Left lung (tissue), 10 donors: ENCODE measurements around the gene NF2. TPM values are rescaled to one million over a fixed set of nuclear protein-coding genes. Genes with fewer than 3 reads are reported as not detected.
"Not testable (repeated sequence)": the region's sequence is repeated elsewhere in the genome, so short reads cannot be mapped to it uniquely, and the experiment has no call there.

Experiments used
- ATAC-seq: fragments of 200-7000 bp; cut with Tn5 transposase; one replicate; pipeline ENCODE4 v1.9.1; 2020; ENCODE audit warnings: moderate library complexity
- DNase-seq, 4 donors: peaks; one replicate each; pipeline ENCODE4 v3.0.0-alpha.2; 2013 to 2020
- H3K27ac ChIP-seq, 2 donors: fragments of 200-600 bp; sonication (generic) in 1 of 2; one replicate each; pipeline versions ENCODE4 v1.5.0 to v1.8.0; 2020 to 2021
- H3K27me3 ChIP-seq, 2 donors: fragments of 200-600 bp; sonication (generic) in 1 of 2; one replicate each; pipeline versions ENCODE4 v1.5.0 to v1.8.0; 2020 to 2021
- H3K36me3 ChIP-seq, 2 donors: fragments of 200-600 bp; sonication (generic) in 1 of 2; one replicate each; pipeline versions ENCODE4 v1.5.0 to v1.8.0; 2020 to 2021
- H3K4me1 ChIP-seq, 2 donors: fragments of 200-600 bp; one replicate each; pipeline ENCODE4 v1.8.0; 2021
- H3K4me3 ChIP-seq, 2 donors: fragments of 200-600 bp; sonication (generic) in 1 of 2; one replicate each; pipeline versions ENCODE4 v1.5.0 to v1.8.0; 2020 to 2021; ENCODE audit warnings: mild to moderate bottlenecking in 1 of 2
- H3K9me3 ChIP-seq, 2 donors: fragments of 200-600 bp; sonication (generic) in 1 of 2; one replicate each; pipeline versions ENCODE4 v1.5.0 to v1.8.0; 2020 to 2021
- CTCF ChIP-seq, 2 donors: fragments of 200-600 bp; sonication (generic) in 1 of 2; IDR thresholded peaks; one replicate each; pipeline versions ENCODE4 v1.5.0 to v1.8.0; 2021; ENCODE audit warnings: antibody characterized with exemption in 2 of 2
- intact Hi-C, 2 donors: fragments of 100-400 bp; cut with DNase I; formaldehyde crosslinking; loops; one replicate each; pipeline versions ENCODE4 v1.11.2 to v1.14.2; 2022
- polyA plus RNA-seq, 6 donors: library from polyadenylated mRNA; unstranded; fragments of 120-200 nt; gene quantifications; one replicate each; pipeline ENCODE4 v1.2.1, GENCODE V29; 2013; ENCODE audit not compliant: insufficient read length in 6 of 6
- total RNA-seq, 2 donors: library from RNA; stranded (reverse); fragmentation: NEBNext Ultra II Directional; extraction: Animal tissue kit (Norgen Biotek cat#: 25700); gene quantifications; one replicate each; pipeline ENCODE4 v1.2.1, GENCODE V29; 2021
- donor health status: DM: no; HTN: yes; CAD: no.
- donor health status: DM: no; HTN: no; CAD: no.

NF2 gene
- total and polyA plus RNA-seq, 8 donors: 20.1 to 65.3 (median 23.4) TPM

DNA sequence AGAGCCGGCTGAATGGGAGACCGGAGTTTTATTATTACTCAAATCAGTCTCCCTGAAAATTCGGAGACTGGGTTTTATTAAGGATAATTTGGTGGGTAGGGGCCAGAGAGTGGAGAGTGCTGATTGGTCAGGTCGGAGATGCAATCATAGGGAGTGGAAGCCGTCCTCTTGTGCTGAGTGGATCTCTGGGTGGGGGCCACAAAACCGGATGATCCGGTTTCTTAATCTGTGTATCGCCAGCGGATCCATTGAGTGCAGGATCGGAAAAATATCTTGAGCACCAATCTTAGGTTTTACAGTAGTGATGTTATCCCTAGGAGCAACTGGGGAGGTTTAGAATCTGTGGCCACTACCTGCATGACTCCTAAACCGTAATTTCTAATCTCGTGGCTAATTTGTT, 21.6 kb upstream of the NF2 start:
- intact Hi-C loops: no loop called here
- TF ChIP-seq CTCF (IDR thresholded peaks at IDR 0.05): no peak
- Histone ChIP-seq H3K4me3 (peak overlapping the region in 1 of 2 donors; percentile 60), H3K36me3 (no peaks in the 10 kb centered on the region), H3K27me3 (no peaks in the 10 kb centered on the region), H3K27ac (no peak overlapping the region), H3K4me1 (peaks cover 0 to 9% of the 10 kb centered on the region in 2 donors), H3K9me3 (no peaks in the 10 kb centered on the region)
- ATAC-seq: peak; percentile 56
- peak in 1 of 4 donors; percentile 40 for DNase-seq

DNA sequence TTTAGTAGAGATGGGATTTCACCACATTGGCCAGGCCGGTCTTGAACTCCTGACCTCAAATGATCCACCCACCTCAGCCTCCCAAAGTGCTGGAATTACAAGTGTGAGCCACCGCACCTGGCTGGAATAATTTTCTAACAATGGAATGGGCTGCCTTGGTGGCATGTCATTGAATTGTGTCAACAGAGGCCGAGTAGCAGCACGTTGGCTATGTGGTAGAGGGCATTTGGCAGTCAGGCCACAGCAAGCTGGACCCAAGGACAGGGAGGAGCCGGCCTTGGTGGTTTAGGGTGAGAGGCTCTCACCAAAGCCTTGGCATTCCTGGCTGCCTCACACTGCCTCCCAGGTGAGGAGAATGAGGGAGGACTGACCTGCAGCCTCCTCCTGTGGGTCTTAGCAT, 18.5 kb upstream of the NF2 start:
- intact Hi-C loops: no loop called here

DNA sequence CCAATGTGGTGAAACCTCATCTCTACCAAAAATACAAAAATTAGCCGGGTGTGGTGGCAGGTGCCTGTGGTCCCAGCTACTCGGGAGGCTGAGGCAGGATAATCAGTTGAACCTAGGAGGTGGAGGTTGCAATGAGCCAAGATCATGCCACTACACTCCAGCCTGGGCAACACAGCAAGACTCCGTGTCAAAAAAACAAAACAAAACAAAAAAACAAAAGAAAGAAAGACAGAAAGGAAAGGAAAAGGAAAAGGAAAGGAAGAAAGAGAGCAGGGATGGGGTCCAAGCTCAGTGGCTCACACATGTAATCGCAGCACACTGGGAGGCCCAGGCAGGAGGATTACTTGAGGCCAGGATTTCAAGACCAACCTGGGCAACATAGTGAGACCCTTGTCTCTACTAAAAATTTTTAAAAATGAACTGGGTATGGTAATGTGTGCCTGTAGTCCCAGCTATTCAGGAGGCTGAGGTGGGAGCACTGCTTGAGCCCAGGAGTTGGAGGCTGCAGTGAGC, 17.2 kb upstream of the NF2 start:
- H3K4me1 ChIP-seq, H3K27ac ChIP-seq, ATAC-seq, H3K27me3 ChIP-seq, H3K9me3 ChIP-seq, DNase-seq, H3K36me3 ChIP-seq, H3K4me3 ChIP-seq, intact Hi-C loops: not testable (repeated sequence)

More for the DNA sequence above, 18.5 kb upstream of the NF2 start:
- Histone ChIP-seq H3K4me1 (peaks cover 0 to 7% of the 10 kb centered on the region in 2 donors), H3K27me3 (no peaks in the 10 kb centered on the region), H3K4me3 (no peak overlapping the region), H3K27ac (no peak overlapping the region), H3K9me3 (no peaks in the 10 kb centered on the region), H3K36me3 (no peaks in the 10 kb centered on the region)
- ATAC-seq (no peak), DNase-seq (no peak)
- no peak for TF ChIP-seq CTCF (IDR thresholded peaks at IDR 0.05)

GRCh38 chr22:29587938-29588699, 15.3 kb upstream of the NF2 start:
- Histone ChIP-seq H3K4me1 (no peaks in the 10 kb centered on the region), H3K36me3 (no peaks in the 10 kb centered on the region), H3K4me3 (no peak overlapping the region), H3K9me3 (no peaks in the 10 kb centered on the region), H3K27me3 (no peaks in the 10 kb centered on the region), H3K27ac (no peak overlapping the region)
- no peak for DNase-seq
- no peak for TF ChIP-seq CTCF (IDR thresholded peaks at IDR 0.05)
- intact Hi-C loops: no loop called here
- ATAC-seq: peak; percentile 39

DNA sequence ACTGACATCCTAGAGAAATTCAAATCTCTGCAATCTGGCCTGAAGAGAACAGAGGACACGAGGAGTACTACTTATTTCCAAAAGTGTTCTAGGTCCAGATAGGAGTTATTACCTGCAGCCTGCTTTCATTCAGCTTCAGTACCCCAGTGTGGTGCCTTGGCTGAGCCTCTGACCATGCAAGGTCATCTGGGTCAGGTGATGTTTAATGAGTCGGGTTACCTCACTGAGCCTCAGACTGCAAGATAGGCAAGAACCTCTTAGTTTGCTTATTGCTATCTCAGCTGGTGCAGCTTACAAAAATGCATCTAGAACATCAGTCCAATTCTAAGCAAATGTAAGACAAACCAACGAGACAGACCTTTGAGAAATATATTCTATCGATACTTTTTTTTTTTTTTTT, 9.5 kb upstream of the NF2 start:
- no peak for TF ChIP-seq CTCF (IDR thresholded peaks at IDR 0.05)

DNA sequence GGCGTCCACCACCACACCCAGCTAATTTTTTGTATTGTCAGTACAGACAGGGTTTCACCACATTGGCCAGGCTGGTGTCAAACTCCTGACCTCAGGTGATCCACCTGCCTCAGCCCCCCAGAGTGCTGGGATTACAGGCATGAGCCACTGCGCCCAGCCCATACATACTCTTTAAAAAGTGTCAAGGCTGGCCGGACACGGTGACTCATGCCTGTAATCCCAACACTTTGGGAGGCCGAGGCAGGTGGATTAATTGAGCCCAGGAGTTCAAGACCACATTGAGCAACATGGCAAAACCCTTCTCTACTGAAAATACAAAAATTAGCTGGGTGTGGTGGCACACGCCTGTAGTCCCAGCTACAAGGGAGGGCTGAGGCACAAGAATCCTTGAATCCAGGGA, 9.0 kb upstream of the NF2 start:
- ATAC-seq, H3K36me3 ChIP-seq, H3K27me3 ChIP-seq, H3K27ac ChIP-seq, H3K4me3 ChIP-seq, H3K4me1 ChIP-seq, H3K9me3 ChIP-seq, intact Hi-C loops, DNase-seq: not testable (repeated sequence)

More for the DNA sequence above, 9.5 kb upstream of the NF2 start:
- no peaks in the 10 kb centered on the region for H3K9me3 ChIP-seq
- intact Hi-C loops: no loop called here
- no peaks in the 10 kb centered on the region for H3K4me1 ChIP-seq
- H3K27ac ChIP-seq: no peak overlapping the region
- H3K36me3 ChIP-seq: no peaks in the 10 kb centered on the region
- H3K4me3 ChIP-seq: no peak overlapping the region
- DNase-seq: no peak
- no peaks in the 10 kb centered on the region for H3K27me3 ChIP-seq
- ATAC-seq: no peak
